ENCODE results near the gene UPK2.

GRCh38 chr11:118948000-118948399 is 8.1 kb upstream of the UPK2 start:
- TF ChIP-seq GATA2 (IDR thresholded peaks at IDR 0.05; ENCODE audit: low read depth, low read length) (no peak), GATA3 (IDR thresholded peaks at IDR 0.05; ENCODE audit: low read depth, low read length) (no peak)

Data from SH-SY5Y (cell line).